KBM-7 (cell line): ENCODE data around the gene PDCD2L.
"Not testable (repeated sequence)": the region's sequence is repeated elsewhere in the genome, so short reads cannot be mapped to it uniquely, and the experiment has no call there.

Source experiments
- DNase-seq: peaks from one replicate; pipeline ENCODE4 v3.0.0-alpha.2; 2015
- in situ Hi-C: fragments of 300-500 bp; cut with MboI; formaldehyde crosslinking; loops from 2 replicates; pipeline ENCODE4 v1.14.3; 2020; ENCODE audit warnings: low sequenced_read_pairs, low pct_unique_long_range_greater_than_20kb, mixed read lengths

Gene PDCD2L

DNA sequence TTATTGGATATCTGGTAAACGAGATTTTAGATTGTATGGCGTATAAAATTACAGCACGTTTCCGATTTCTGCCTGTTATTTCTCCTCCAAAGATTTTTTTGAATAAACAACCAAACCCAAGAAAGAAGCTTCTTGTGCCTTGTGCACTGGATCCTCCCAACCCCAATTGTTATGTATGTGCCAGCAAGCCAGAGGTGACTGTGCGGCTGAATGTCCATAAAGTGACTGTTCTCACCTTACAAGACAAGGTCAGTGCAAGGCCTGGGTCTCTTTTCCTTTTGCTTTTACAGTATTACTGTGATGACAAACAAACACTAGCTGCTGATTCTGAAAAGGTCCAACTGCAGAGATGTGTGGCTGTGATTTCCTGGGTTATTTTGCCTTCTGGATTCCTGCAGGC is 54.5 kb downstream of the PDCD2L start:
- in situ Hi-C loops, result no loop called here
- no peak for DNase-seq

- DNase-seq, result no peak
- in situ Hi-C loops, result no loop called here
Measured at GRCh38 chr19:34459614-34460013, 55.4 kb downstream of the PDCD2L start.

GRCh38 chr19:34461375-34462100 is 57.3 kb downstream of the PDCD2L start:
- in situ Hi-C loops, result no loop called here
- DNase-seq, result no peak

DNA sequence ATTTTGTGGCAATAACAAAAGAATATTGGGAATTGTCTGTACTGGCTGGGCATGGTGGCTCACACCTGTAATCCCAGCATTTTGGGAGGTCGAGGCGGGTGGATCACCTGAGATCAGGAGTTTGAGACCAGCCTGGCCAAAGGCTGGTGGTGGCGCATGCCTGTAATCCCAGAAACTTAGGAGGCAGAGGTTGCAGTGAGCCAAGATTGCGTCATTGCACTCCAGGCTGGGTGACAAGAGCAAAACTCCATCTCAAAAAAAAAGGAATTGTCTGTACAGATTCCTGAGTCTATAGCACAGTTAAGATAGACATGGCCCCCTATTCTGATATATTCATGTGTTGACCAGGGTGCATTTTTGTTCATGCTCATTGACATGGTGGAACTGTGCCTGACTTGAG is 60.6 kb downstream of the PDCD2L start:
- DNase-seq, in situ Hi-C loops: not testable (repeated sequence)

DNA sequence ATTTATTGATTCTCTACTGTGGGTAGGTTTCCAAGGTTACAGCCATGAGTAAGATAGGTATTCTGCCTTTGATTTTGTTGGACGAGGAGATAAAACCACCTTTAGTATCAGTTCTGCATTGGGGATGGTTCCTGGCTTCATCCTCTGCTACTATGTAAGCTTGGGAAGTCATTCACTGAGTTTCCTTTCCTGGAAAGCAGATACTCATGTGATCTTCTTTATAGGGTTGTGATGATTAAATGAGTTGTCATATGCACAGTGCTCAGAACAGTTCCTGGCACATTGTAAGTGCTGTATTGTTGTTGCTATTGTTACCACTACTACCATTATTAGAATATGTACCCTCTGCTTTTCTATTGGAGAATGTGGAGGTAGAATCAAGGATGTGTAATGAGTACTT is 64.2 kb downstream of the PDCD2L start:
- no peak for DNase-seq
- in situ Hi-C loops, result no loop called here

DNA sequence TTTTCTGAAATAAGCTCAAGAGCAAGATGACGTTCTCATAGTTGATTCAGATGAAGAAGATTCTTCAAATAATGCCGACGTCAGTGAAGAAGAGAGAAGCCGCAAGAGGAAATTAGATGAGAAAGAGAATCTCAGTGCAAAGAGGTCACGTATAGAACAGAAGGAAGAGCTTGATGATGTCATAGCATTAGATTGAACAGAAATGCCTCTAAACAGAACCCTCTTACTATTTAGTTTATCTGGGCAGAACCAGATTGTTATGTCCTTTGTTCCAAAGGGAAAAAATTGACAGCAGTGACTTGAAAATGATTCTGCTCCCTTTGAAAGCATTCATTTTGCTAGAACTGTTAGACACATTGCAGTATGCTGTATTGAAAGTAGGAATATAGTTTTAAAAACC is 64.8 kb downstream of the PDCD2L start:
- in situ Hi-C loops, DNase-seq: not testable (repeated sequence)

DNA sequence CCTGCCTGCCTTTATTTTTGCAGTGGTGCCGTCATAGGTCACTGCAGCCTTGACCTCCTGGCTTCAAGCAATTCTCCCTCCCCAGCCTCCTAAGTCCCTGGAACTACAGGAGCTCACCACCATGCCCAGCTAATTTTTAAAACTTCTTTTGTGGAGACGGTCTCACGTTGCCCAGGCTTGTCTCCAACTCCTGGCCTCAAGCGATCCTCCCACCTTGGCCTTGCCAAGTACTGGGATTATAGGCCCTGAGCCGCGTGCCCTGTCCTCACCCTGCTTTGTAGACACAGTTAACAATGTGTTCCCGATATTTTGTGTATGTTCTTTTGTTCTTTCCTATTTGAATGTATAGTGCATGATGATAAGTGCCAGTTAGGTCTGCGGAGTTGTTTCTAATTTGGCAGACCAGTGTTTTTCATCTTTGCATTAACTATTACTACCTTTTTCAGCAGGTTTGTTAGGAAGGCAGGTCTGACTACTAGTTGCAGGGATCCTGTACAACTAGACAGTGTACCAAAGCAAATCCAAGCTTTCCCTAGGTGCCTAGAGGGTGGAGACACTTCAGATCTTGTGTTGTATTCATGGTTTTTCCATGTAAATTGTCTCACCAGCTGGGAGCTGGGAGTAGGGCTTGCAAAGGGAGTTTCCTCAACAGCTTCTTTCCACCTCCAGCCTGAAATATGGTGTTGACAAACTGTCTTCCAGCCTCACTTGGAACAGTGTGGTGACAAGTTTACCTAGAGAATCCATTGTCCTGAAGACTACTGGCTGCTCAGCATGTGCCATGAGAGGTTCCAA is 67.9 kb downstream of the PDCD2L start:
- in situ Hi-C loops, result no loop called here
- DNase-seq, result no peak

- no peak for DNase-seq
- in situ Hi-C loops, result no loop called here
Measured at GRCh38 chr19:34474233-34474989, 70.2 kb downstream of the PDCD2L start.

GRCh38 chr19:34475026-34475974 is 71.1 kb downstream of the PDCD2L start:
- in situ Hi-C loops, result no loop called here
- DNase-seq, result no peak
